SK-N-SH treated with all-trans-retinoic acid at 6 μM for 48 hours (cell line): ENCODE results near the gene NUP153.

Experiments
- ARNTL ChIP-seq: fragments of 450-650 bp; formaldehyde crosslinking; IDR thresholded peaks from 2 replicates; pipeline ENCODE4 v1.5.0; 2020; ENCODE audit warnings: low read depth, mild to moderate bottlenecking, moderate library complexity, borderline replicate concordance
- ESRRG ChIP-seq: fragments of 250-450 bp; sonication (Bioruptor Pico); IDR thresholded peaks from 2 replicates; pipeline ENCODE4 v1.6.1; 2021; ENCODE audit warnings: mild to moderate bottlenecking
- OSR1 ChIP-seq: fragments of 250-450 bp; sonication (Bioruptor Pico); IDR thresholded peaks from 2 replicates; pipeline ENCODE4 v1.8.0; 2022; ENCODE audit warnings: moderate library complexity, mild to moderate bottlenecking, inconsistent platforms
- PATZ1 ChIP-seq: fragments of 250-450 bp; sonication (Bioruptor Pico); IDR thresholded peaks from 2 replicates; pipeline ENCODE4 v1.8.0; 2020; ENCODE audit warnings: mild to moderate bottlenecking, moderate library complexity, borderline replicate concordance
- ZFP3 ChIP-seq: fragments of 250-450 bp; sonication (Bioruptor Pico); IDR thresholded peaks from 2 replicates; pipeline ENCODE4 v1.5.0; 2020; ENCODE audit warnings: mild to moderate bottlenecking, moderate library complexity
- ZFP30 ChIP-seq: fragments of 450-650 bp; formaldehyde crosslinking; IDR thresholded peaks from 2 replicates; pipeline ENCODE4 v1.5.0; 2022; ENCODE audit warnings: mild to moderate bottlenecking, moderate library complexity
- TF ChIP-seq, protein P1 (sequence below): fragments of 250-450 bp; sonication (Bioruptor Pico); IDR thresholded peaks from 2 replicates; pipeline ENCODE4 v1.8.0; 2021; ENCODE audit warnings: low read depth, mild to moderate bottlenecking, moderate library complexity, borderline replicate concordance

DNA sequence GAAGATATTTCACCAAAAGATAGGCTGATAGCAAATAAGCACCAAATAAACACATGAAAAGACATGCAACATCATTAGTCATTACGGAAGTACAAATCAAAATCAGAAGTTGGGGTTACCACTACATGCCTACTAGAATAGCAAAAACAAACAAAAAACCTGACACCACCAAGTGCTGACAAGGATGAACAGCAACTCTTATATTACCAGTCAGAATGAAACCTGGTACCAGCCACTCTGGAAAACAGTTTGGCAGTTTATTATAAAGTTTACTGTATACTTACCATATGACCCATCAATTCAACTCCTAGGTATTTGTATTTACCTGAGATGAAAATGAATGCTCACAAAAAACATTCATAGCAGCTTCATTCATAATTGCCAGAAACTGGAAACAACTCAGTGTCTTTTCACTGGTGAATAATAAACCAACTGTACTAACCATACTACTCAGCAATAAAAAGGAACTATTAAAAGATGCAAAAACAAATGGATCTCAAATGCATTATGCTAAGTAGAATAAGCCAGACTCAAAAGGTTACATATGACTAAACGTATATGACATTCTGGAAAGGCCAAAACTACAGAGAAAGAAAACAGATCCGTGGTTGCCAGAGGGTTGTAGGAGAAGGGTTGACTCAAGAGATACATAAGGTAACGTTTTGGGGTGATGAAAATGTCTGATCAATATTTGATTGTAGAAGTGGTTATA lies 33.0 kb downstream of the NUP153 start:
- TF ChIP-seq ZFP3 (CRISPR knock-in tag) (no peak), ARNTL (no peak), ZFP30 (CRISPR knock-in tag) (no peak), ESRRG (CRISPR knock-in tag) (no peak), OSR1 (CRISPR knock-in tag) (no peak), PATZ1 (CRISPR knock-in tag) (no peak)
- TF ChIP-seq, protein P1, sequence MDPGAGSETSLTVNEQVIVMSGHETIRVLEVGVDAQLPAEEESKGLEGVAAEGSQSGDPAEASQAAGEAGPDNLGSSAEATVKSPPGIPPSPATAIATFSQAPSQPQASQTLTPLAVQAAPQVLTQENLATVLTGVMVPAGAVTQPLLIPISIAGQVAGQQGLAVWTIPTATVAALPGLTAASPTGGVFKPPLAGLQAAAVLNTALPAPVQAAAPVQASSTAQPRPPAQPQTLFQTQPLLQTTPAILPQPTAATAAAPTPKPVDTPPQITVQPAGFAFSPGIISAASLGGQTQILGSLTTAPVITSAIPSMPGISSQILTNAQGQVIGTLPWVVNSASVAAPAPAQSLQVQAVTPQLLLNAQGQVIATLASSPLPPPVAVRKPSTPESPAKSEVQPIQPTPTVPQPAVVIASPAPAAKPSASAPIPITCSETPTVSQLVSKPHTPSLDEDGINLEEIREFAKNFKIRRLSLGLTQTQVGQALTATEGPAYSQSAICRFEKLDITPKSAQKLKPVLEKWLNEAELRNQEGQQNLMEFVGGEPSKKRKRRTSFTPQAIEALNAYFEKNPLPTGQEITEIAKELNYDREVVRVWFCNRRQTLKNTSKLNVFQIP (CRISPR knock-in tag) = no peak
